Measurements from ENCODE around the gene HVCN1. TPM values are rescaled to one million over a fixed set of nuclear protein-coding genes. Genes with fewer than 3 reads are reported as not detected.

The HVCN1 gene
- total and polyA plus RNA-seq, 2 of the 13 experiments (the other 11 are each of a cell fraction or from before 2014, with no cell fraction given): 0.49 to 1.3 TPM

DNA sequence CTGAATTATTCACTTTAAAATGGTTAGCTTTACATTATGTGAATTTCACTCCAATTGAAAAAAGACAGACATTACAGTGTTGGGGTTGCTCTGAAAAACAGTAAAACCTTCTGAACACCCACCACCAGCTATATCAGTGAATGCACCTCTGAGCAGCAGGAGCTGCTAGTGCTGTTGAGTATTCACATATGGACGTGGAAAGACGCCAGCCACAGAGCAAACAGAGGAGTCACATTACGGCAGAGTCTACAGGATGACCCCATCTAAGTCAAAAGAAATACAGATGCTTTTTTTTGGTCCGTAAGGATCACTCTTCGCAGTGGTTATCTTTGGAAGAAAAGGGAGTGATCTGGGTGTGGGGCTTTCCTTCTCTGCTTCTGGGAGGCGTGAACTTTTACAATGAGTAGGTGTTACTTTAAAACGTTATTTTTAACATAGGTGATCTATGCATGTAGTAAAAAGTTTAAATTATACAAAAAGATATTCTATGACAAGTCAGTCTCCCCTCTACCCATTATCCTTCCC is 4.5 kb downstream of the HVCN1 start:
- in situ Hi-C loops (cut with HindIII; ENCODE audit: extremely low pct_ligation_motif_present, low pct_unique_long_range_greater_than_20kb) (no loop called here), intact Hi-C loops (cut with micrococcal nuclease; ENCODE audit: unreplicated experiment) (no loop called here)
- H4K20me1 ChIP-seq (ENCODE audit: insufficient read depth, low read length): no peaks in the 10 kb centered on the region
- no peaks in the 10 kb centered on the region for H3K79me2 ChIP-seq (ENCODE audit: insufficient read depth, low read length)
- FAIRE-seq: no peak
- no peak overlapping the region for H2AFZ ChIP-seq (ENCODE audit: low read length)
- no peak for DNase-seq (ENCODE audit: low spot score)
- ChIA-PET POLR2A (no interaction called here), CTCF (ENCODE audit: low intra/inter-chr PET ratio, low total read pairs) (no interaction called here)
- no peaks in the 10 kb centered on the region for H3K9me3 ChIP-seq (ENCODE audit: low read length)
- H3K27me3 ChIP-seq (ENCODE audit: control insufficient read depth in 1 of 2, insufficient read depth in 2 of 2, low read length in 2 of 2): peaks cover 5 to 46% of the 10 kb centered on the region in 2 experiments
- H3K4me1 ChIP-seq (ENCODE audit: insufficient read depth, low read length): peaks cover 11% of the 10 kb centered on the region
- no peak overlapping the region for H3K27ac ChIP-seq (ENCODE audit: extremely low read length, insufficient read depth, low read length)
- H3K36me3 ChIP-seq (replicated peaks in 1 of 2; ENCODE audit: control insufficient read depth in 1 of 2, insufficient read depth in 2 of 2, low read length in 2 of 2): no peaks in the 10 kb centered on the region
- no peak overlapping the region for H3K4me2 ChIP-seq (ENCODE audit: low read depth, low read length)
- WGBS (ENCODE audit: low lambda C conversion rate): 33% methylated on average over 7 of the region's 7 CpGs
- no peak overlapping the region for H3K4me3 ChIP-seq (replicated peaks in 1 of 3; ENCODE audit: insufficient read depth in 1 of 3, low read depth in 2 of 3, low read length in 3 of 3)
- no peak for ATAC-seq
- no peak overlapping the region for H3K9ac ChIP-seq (ENCODE audit: insufficient read depth, low read depth, low read length)
- no TSS peak for BruUV-seq (replicated peaks)
- TF ChIP-seq BCL6 (CRISPR knock-in tag; IDR thresholded peaks at IDR 0.05) (no peak), NR2F6 (IDR thresholded peaks at IDR 0.05) (no peak), NR2F6 (CRISPR knock-in tag; IDR thresholded peaks at IDR 0.05) (no peak), ZNF556 (CRISPR knock-in tag; IDR thresholded peaks at IDR 0.05; ENCODE audit: borderline replicate concordance) (no peak), RORA (CRISPR knock-in tag; IDR thresholded peaks at IDR 0.05) (no peak), ZNF629 (CRISPR knock-in tag; conservative IDR thresholded peaks at IDR 0.05) (no peak), ZNF432 (CRISPR knock-in tag; IDR thresholded peaks at IDR 0.05; ENCODE audit: borderline replicate concordance) (no peak), FLYWCH1 (CRISPR knock-in tag; IDR thresholded peaks at IDR 0.05) (no peak), ZEB1 (IDR thresholded peaks at IDR 0.05; ENCODE audit: insufficient replicate concordance, low read depth) (no peak), ZNF674 (CRISPR knock-in tag; IDR thresholded peaks at IDR 0.05; ENCODE audit: low read depth) (no peak), ZNF720 (CRISPR knock-in tag; IDR thresholded peaks at IDR 0.05) (no peak), EHMT2 (IDR thresholded peaks at IDR 0.05; ENCODE audit: borderline replicate concordance, low read depth, low read length) (no peak)
- TF ChIP-seq, protein P1, sequence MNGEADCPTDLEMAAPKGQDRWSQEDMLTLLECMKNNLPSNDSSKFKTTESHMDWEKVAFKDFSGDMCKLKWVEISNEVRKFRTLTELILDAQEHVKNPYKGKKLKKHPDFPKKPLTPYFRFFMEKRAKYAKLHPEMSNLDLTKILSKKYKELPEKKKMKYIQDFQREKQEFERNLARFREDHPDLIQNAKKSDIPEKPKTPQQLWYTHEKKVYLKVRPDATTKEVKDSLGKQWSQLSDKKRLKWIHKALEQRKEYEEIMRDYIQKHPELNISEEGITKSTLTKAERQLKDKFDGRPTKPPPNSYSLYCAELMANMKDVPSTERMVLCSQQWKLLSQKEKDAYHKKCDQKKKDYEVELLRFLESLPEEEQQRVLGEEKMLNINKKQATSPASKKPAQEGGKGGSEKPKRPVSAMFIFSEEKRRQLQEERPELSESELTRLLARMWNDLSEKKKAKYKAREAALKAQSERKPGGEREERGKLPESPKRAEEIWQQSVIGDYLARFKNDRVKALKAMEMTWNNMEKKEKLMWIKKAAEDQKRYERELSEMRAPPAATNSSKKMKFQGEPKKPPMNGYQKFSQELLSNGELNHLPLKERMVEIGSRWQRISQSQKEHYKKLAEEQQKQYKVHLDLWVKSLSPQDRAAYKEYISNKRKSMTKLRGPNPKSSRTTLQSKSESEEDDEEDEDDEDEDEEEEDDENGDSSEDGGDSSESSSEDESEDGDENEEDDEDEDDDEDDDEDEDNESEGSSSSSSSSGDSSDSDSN (CRISPR knock-in tag; IDR thresholded peaks at IDR 0.05): no peak
- TF ChIP-seq, protein P2, sequence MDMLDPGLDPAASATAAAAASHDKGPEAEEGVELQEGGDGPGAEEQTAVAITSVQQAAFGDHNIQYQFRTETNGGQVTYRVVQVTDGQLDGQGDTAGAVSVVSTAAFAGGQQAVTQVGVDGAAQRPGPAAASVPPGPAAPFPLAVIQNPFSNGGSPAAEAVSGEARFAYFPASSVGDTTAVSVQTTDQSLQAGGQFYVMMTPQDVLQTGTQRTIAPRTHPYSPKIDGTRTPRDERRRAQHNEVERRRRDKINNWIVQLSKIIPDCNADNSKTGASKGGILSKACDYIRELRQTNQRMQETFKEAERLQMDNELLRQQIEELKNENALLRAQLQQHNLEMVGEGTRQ (IDR thresholded peaks at IDR 0.05; ENCODE audit: low read depth, low read length): no peak
- TF ChIP-seq, protein P2 (CRISPR knock-in tag; IDR thresholded peaks at IDR 0.05; ENCODE audit: borderline replicate concordance): no peak
- TF ChIP-seq, protein P3, sequence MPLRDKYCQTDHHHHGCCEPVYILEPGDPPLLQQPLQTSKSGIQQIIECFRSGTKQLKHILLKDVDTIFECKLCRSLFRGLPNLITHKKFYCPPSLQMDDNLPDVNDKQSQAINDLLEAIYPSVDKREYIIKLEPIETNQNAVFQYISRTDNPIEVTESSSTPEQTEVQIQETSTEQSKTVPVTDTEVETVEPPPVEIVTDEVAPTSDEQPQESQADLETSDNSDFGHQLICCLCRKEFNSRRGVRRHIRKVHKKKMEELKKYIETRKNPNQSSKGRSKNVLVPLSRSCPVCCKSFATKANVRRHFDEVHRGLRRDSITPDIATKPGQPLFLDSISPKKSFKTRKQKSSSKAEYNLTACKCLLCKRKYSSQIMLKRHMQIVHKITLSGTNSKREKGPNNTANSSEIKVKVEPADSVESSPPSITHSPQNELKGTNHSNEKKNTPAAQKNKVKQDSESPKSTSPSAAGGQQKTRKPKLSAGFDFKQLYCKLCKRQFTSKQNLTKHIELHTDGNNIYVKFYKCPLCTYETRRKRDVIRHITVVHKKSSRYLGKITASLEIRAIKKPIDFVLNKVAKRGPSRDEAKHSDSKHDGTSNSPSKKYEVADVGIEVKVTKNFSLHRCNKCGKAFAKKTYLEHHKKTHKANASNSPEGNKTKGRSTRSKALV (CRISPR knock-in tag; IDR thresholded peaks at IDR 0.05): no peak
- TF ChIP-seq, protein P4, sequence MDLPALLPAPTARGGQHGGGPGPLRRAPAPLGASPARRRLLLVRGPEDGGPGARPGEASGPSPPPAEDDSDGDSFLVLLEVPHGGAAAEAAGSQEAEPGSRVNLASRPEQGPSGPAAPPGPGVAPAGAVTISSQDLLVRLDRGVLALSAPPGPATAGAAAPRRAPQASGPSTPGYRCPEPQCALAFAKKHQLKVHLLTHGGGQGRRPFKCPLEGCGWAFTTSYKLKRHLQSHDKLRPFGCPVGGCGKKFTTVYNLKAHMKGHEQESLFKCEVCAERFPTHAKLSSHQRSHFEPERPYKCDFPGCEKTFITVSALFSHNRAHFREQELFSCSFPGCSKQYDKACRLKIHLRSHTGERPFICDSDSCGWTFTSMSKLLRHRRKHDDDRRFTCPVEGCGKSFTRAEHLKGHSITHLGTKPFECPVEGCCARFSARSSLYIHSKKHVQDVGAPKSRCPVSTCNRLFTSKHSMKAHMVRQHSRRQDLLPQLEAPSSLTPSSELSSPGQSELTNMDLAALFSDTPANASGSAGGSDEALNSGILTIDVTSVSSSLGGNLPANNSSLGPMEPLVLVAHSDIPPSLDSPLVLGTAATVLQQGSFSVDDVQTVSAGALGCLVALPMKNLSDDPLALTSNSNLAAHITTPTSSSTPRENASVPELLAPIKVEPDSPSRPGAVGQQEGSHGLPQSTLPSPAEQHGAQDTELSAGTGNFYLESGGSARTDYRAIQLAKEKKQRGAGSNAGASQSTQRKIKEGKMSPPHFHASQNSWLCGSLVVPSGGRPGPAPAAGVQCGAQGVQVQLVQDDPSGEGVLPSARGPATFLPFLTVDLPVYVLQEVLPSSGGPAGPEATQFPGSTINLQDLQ (CRISPR knock-in tag; IDR thresholded peaks at IDR 0.05): no peak
